Epithelial cell of esophagus (primary cell): ENCODE data around the gene GTF3C4.

ENCODE experiments used
- DNase-seq: peaks from one replicate; pipeline ENCODE4 v3.0.0; 2010; ENCODE audit warnings: low read depth
- H3K4me3 ChIP-seq: 2 replicates; pipeline ENCODE4 v1.5.1; 2011; ENCODE audit warnings: mild to moderate bottlenecking, low read length, control low read depth
- TF ChIP-seq, protein P1 (sequence below): IDR thresholded peaks from 2 replicates; pipeline ENCODE4 v1.5.1; 2011; ENCODE audit warnings: low read depth, mild to moderate bottlenecking, low read length, control low read depth, inconsistent platforms; ENCODE audit not compliant: insufficient read depth; ENCODE audit errors: missing control alignments

Gene GTF3C4

DNA sequence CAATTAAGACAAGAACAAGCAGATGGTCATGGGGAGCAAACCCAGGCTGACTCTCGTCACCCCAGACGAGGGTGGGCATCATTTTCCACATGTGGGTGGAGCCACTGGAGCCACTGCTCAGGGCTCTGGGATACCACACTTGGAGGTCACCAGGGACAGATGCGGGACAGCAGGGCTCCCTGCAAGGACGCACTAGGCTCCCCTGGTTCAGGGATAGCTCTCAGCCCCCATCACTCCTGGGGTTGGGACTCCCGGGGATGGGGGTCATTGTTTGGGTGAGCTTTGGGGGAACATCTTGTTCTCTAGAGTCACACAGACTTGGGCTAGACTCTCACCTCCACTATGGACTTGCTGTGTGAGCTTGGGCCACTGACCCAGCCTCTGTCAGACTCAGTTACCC is 57.8 kb downstream of the GTF3C4 start:
- no peak overlapping the region for H3K4me3 ChIP-seq
- TF ChIP-seq, protein P1, sequence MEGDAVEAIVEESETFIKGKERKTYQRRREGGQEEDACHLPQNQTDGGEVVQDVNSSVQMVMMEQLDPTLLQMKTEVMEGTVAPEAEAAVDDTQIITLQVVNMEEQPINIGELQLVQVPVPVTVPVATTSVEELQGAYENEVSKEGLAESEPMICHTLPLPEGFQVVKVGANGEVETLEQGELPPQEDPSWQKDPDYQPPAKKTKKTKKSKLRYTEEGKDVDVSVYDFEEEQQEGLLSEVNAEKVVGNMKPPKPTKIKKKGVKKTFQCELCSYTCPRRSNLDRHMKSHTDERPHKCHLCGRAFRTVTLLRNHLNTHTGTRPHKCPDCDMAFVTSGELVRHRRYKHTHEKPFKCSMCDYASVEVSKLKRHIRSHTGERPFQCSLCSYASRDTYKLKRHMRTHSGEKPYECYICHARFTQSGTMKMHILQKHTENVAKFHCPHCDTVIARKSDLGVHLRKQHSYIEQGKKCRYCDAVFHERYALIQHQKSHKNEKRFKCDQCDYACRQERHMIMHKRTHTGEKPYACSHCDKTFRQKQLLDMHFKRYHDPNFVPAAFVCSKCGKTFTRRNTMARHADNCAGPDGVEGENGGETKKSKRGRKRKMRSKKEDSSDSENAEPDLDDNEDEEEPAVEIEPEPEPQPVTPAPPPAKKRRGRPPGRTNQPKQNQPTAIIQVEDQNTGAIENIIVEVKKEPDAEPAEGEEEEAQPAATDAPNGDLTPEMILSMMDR = no peak
- DNase-seq = no peak

DNA sequence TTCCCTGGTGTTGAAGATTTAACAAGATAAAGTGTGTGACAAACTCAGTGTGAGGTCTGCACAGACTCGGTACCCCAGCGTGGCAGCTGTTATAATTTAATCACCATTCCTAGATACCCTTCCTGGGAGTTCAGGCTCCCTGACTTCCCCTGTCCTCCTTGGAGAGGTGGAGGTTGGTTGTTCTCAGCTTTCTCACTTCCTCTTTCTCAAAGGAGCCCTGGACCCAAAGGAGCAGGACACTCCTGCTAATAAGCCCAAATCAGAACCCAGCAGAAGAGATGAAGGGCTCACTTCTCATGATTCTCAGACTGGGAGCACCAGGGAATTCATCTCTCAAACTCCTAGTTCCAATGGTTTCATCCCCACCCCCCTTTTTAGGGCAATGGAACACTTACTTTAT is 58.2 kb downstream of the GTF3C4 start:
- no peak for DNase-seq
- H3K4me3 ChIP-seq = no peak overlapping the region
- TF ChIP-seq, protein P1 = no peak

DNA sequence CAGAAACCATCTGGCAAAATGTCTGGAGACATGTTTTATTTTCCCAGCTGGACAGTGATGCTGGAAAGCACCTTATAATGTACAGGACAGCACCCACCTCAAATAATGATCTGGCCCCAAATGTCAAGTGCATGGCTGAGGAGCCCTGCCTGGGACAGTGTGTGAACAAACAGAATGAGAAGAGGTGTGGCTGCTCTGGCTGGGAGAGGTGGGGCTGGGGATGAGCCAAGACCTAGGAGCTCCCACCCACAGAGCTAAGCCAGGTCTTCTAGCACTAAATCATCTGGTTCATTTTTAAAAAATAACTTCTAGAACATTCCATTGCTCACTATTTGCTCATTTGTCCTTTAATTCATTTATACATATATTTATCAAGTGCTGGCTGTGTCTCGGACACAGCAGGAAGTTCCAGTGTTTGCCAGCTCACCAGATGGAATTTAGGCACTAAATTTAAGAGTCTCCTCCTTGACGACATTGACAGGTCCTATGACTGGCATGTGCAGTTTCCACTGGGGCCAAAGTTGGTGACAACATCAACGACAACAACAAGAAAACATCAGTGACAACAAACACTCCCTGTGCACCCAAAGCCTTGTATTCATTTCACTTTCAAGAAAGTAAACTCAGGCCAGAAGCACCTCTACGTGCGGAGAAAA is 59.1 kb downstream of the GTF3C4 start:
- H3K4me3 ChIP-seq = no peak overlapping the region
- TF ChIP-seq, protein P1 = no peak
- peak; percentile 13 for DNase-seq

DNA sequence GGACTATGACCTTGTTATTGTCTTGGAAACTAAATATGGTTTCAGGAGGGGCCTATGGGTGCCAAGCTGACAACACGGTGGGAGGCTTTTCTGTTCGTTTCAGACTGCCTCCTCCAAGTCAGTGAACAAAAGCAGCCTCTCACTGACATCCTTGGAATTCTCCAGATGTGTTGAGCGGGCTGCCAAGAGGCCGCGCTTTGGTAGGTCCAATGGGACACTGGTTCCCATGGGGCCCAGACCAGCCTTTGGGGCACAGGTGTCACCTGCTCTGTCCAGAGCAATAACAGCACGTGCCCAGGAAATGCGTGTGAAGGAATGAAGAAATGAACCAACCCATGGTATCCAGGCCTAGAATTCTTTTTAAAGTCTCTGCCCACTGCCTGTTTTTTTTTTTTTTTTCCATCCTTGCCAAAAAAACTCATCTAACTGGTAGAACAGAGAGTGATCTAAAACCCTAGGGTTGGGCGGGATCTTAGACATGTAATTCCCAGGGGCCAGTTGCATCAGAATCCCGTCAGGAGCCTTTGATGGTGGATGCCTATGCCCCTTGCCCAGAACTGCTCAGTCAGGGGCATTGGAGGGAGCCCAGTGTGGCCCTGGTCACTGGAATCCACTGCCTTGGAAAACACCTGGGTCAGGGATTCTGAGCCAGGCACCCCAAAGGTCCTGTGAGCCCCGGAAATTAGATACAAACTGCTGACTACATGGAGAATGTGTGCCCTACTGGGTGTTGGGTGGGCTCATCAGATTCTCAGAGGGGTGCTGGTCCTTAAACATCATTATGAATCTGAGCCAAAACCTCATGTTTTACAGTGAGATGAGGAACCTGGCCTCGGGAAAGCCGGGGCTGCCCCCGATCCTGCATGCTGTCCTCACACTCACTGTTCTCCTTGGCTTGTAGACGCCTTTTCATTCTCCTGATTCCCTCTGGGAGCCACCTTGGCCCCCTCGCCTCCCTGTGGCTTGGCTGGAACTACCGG is 60.1 kb downstream of the GTF3C4 start:
- TF ChIP-seq, protein P1 = no peak
- no peak overlapping the region for H3K4me3 ChIP-seq
- DNase-seq = peak; percentile 66

DNA sequence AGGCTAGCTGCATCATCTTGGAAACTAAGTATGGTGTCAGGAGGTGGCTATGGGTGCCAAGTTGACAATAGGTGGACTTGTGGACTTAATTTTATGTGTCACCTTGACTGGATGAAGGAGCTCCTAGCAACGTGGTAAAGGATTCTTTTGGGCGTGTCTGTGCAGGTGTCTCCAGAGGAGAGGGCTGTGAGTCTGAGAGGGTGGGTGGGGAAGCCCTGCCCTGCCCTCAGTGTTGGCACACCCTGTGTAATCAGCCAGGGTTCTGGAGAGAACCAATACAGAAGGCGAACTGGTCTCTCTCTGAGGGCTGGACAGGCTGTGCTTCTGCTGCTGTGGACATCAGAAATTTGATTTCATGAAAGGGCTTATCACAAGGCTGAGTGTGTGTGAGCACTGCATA is 61.0 kb downstream of the GTF3C4 start:
- no peak overlapping the region for H3K4me3 ChIP-seq
- DNase-seq = peak; percentile 67
- TF ChIP-seq, protein P1 = no peak

DNA sequence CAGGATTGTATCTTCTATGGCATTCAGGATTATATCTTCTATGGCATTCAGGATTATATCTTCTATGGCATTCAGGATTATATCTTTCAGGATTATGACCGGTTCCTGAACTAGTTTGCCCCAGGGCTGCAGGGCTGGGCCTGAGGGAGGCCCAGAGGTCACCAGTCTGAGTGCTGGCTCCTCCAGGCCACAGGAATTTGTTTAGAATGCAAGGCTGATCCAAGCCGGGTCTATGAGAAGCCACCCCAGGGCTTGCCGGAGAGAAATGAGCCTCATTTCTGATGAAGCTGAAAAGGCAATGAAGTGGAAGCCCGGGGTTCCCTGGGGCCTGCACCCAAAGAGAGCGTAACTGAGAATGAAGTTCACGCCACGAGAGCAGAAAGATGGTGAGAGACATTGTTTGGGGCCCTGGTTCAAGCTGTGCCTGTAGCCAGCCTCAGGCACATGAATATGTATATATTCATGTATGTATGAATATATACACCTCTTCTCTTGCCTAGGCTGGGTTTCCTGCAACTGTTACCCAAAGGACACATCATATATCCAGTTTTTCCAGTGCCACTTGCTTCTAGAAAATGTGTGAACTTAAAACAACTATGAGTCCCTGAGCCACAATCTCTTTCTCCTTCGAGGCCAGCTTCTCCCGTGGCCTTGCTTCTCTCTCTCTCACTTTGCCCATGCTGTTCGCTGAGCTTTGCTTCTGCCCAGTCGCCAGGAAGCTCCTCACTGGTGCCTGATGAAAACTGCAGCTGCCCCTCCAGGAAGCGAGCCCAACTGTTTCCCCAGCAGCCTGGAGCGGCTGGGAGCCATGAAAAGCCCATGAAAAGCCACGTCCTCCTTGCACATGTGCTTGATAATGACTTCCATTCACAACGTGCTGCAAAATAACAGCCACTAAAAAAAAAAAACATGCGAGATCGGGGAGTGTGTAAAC is 62.3 kb downstream of the GTF3C4 start:
- TF ChIP-seq, protein P1 = no peak
- DNase-seq = peak; percentile 19
- H3K4me3 ChIP-seq = no peak overlapping the region
